ENCODE data around the gene DPP4. TPM values are rescaled to one million over a fixed set of nuclear protein-coding genes. Genes with fewer than 3 reads are reported as not detected.

The DPP4 gene
- total and polyA plus RNA-seq, 2 of the 13 experiments (the other 11 are each of a cell fraction or from before 2014, with no cell fraction given) = 39.4 to 109 TPM

GRCh38 chr2:162007447-162008040 is 66.5 kb downstream of the DPP4 start (continued):
- TF ChIP-seq RERE (CRISPR knock-in tag; IDR thresholded peaks at IDR 0.05; ENCODE audit: low read depth) (no peak), CTCF (CRISPR knock-in tag; IDR thresholded peaks at IDR 0.05) (peak; percentile 45), KLF12 (CRISPR knock-in tag; IDR thresholded peaks at IDR 0.05; ENCODE audit: borderline replicate concordance) (no peak)

DNA sequence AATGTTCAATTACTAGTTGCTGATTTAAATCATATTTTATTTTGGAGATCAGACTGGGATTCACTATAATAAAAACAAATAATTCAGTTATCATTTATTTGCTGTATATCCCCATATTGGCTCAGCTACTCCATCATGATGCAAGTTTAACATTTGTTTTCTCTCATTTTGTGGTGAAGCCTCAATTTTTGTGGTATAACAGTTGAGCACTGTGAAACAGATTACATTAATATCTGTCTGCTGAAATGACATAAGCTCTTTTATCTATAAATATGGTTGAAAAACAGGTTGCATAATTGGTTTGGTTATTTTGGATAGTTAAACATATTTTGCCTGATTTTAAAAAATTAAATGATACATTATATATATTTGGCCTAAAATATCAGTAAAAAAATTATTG is 67.7 kb downstream of the DPP4 start:
- no peaks in the 10 kb centered on the region for H3K9me3 ChIP-seq (ENCODE audit: low read length)
- CTCF ChIA-PET (ENCODE audit: low intra/inter-chr PET ratio, low total read pairs) = interaction anchor here (4.6 kb wide), 1 partner anchor 118 kb away, joined by 63 read pairs; no protein-coding TSS in a partner anchor
- POLR2A ChIA-PET = no interaction called here
- H3K36me3 ChIP-seq (replicated peaks in 1 of 2; ENCODE audit: control insufficient read depth in 1 of 2, insufficient read depth in 2 of 2, low read length in 2 of 2) = peaks cover 3 to 35% of the 10 kb centered on the region in 2 experiments; a peak in 3 of 5 replicates
- no peak overlapping the region for H2AFZ ChIP-seq (ENCODE audit: low read length)
- no peak for FAIRE-seq
- no peaks in the 10 kb centered on the region for H3K4me1 ChIP-seq (ENCODE audit: insufficient read depth, low read length)
- no peaks in the 10 kb centered on the region for H4K20me1 ChIP-seq (ENCODE audit: insufficient read depth, low read length)
- ATAC-seq = no peak
- H3K27me3 ChIP-seq (ENCODE audit: control insufficient read depth in 1 of 2, insufficient read depth in 2 of 2, low read length in 2 of 2) = no peaks in the 10 kb centered on the region
- no peak overlapping the region for H3K27ac ChIP-seq (ENCODE audit: extremely low read length, insufficient read depth, low read length)
- no peak for DNase-seq (ENCODE audit: low spot score)
- in situ Hi-C loops (cut with HindIII; ENCODE audit: extremely low pct_ligation_motif_present, low pct_unique_long_range_greater_than_20kb) = no loop called here
- no peak overlapping the region for H3K9ac ChIP-seq (ENCODE audit: insufficient read depth, low read depth, low read length)
- no peaks in the 10 kb centered on the region for H3K79me2 ChIP-seq (ENCODE audit: insufficient read depth, low read length)
- H3K4me3 ChIP-seq (replicated peaks in 1 of 3; ENCODE audit: insufficient read depth in 1 of 3, low read depth in 2 of 3, low read length in 3 of 3) = no peak overlapping the region
- BruUV-seq (replicated peaks) = no TSS peak
- no peak overlapping the region for H3K4me2 ChIP-seq (ENCODE audit: low read depth, low read length)
- intact Hi-C loops (cut with micrococcal nuclease; ENCODE audit: unreplicated experiment) = no loop called here
- TF ChIP-seq BCLAF1 (IDR thresholded peaks at IDR 0.05) (no peak), ZNF296 (CRISPR knock-in tag; conservative IDR thresholded peaks at IDR 0.05) (no peak), CENPT (CRISPR knock-in tag; IDR thresholded peaks at IDR 0.05; ENCODE audit: low read depth) (no peak), ZUFSP (CRISPR knock-in tag; IDR thresholded peaks at IDR 0.05; ENCODE audit: borderline replicate concordance) (no peak), ZKSCAN5 (CRISPR knock-in tag; IDR thresholded peaks at IDR 0.05) (no peak), DNMT1 (CRISPR knock-in tag; IDR thresholded peaks at IDR 0.05) (no peak)
- TF ChIP-seq, protein P1, sequence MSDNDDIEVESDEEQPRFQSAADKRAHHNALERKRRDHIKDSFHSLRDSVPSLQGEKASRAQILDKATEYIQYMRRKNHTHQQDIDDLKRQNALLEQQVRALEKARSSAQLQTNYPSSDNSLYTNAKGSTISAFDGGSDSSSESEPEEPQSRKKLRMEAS (IDR thresholded peaks at IDR 0.05) = no peak
